ENCODE data around the gene CCDC90B. TPM values are rescaled to one million over a fixed set of nuclear protein-coding genes. Genes with fewer than 3 reads are reported as not detected.
A peak's percentile ranks its signal among the peaks of the same experiment; 100 is the strongest.

The CCDC90B gene
- total and polyA plus RNA-seq, 2 of the 8 experiments (the other 6 are each of a cell fraction or from before 2014, with no cell fraction given): 21.8 to 54.5 TPM

DNA sequence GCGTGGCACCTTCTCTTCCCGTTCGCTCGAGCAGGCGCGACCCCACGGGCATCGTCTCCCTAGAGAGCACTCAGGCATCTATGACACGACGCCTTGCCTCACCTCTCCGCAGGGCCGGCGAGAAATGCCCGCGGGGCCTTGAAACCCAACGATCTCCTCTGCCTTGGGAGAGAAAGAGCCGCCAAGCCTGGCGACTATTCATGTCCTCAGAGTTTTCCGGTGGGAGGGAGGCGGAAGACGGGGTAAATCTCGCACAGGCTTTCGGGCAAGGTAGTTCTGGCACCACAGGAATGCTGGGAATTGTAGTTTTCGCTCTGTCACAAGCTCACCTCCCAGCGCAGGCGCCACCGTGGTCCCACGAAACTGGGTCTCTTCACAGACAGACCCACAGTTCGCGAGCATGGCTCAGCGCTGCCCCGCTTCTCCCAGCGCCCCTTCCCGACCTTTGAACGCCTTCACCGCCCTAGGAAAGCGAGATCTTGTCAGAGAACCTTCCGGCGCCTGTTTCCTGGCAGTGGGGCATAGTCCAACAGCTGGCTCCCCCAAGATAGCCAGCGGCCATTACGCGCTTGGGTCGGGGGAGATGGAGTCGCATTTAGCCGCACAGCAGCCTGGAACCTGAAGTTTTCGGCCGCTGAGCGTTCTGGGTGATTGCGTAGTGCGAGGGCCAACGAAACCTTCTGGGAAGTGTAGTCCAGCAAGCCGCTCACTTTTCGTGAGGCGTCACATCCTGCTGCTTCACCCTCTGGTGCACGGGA, at the start of gene CCDC90B (continued):
- TF ChIP-seq SP4 (IDR thresholded peaks at IDR 0.05; ENCODE audit: low read length): peak; percentile 75; the same call in 1 of the 2 replicates
- TF ChIP-seq HDAC6 (IDR thresholded peaks at IDR 0.05; ENCODE audit: low read depth, low read length): no peak
- peak; percentile 90 for TF ChIP-seq TAF1 (IDR thresholded peaks at IDR 0.05; ENCODE audit: low read depth, low read length)
- TF ChIP-seq JUN (IDR thresholded peaks at IDR 0.05; ENCODE audit: low read depth, low read length): no peak
- TF ChIP-seq, protein P1, sequence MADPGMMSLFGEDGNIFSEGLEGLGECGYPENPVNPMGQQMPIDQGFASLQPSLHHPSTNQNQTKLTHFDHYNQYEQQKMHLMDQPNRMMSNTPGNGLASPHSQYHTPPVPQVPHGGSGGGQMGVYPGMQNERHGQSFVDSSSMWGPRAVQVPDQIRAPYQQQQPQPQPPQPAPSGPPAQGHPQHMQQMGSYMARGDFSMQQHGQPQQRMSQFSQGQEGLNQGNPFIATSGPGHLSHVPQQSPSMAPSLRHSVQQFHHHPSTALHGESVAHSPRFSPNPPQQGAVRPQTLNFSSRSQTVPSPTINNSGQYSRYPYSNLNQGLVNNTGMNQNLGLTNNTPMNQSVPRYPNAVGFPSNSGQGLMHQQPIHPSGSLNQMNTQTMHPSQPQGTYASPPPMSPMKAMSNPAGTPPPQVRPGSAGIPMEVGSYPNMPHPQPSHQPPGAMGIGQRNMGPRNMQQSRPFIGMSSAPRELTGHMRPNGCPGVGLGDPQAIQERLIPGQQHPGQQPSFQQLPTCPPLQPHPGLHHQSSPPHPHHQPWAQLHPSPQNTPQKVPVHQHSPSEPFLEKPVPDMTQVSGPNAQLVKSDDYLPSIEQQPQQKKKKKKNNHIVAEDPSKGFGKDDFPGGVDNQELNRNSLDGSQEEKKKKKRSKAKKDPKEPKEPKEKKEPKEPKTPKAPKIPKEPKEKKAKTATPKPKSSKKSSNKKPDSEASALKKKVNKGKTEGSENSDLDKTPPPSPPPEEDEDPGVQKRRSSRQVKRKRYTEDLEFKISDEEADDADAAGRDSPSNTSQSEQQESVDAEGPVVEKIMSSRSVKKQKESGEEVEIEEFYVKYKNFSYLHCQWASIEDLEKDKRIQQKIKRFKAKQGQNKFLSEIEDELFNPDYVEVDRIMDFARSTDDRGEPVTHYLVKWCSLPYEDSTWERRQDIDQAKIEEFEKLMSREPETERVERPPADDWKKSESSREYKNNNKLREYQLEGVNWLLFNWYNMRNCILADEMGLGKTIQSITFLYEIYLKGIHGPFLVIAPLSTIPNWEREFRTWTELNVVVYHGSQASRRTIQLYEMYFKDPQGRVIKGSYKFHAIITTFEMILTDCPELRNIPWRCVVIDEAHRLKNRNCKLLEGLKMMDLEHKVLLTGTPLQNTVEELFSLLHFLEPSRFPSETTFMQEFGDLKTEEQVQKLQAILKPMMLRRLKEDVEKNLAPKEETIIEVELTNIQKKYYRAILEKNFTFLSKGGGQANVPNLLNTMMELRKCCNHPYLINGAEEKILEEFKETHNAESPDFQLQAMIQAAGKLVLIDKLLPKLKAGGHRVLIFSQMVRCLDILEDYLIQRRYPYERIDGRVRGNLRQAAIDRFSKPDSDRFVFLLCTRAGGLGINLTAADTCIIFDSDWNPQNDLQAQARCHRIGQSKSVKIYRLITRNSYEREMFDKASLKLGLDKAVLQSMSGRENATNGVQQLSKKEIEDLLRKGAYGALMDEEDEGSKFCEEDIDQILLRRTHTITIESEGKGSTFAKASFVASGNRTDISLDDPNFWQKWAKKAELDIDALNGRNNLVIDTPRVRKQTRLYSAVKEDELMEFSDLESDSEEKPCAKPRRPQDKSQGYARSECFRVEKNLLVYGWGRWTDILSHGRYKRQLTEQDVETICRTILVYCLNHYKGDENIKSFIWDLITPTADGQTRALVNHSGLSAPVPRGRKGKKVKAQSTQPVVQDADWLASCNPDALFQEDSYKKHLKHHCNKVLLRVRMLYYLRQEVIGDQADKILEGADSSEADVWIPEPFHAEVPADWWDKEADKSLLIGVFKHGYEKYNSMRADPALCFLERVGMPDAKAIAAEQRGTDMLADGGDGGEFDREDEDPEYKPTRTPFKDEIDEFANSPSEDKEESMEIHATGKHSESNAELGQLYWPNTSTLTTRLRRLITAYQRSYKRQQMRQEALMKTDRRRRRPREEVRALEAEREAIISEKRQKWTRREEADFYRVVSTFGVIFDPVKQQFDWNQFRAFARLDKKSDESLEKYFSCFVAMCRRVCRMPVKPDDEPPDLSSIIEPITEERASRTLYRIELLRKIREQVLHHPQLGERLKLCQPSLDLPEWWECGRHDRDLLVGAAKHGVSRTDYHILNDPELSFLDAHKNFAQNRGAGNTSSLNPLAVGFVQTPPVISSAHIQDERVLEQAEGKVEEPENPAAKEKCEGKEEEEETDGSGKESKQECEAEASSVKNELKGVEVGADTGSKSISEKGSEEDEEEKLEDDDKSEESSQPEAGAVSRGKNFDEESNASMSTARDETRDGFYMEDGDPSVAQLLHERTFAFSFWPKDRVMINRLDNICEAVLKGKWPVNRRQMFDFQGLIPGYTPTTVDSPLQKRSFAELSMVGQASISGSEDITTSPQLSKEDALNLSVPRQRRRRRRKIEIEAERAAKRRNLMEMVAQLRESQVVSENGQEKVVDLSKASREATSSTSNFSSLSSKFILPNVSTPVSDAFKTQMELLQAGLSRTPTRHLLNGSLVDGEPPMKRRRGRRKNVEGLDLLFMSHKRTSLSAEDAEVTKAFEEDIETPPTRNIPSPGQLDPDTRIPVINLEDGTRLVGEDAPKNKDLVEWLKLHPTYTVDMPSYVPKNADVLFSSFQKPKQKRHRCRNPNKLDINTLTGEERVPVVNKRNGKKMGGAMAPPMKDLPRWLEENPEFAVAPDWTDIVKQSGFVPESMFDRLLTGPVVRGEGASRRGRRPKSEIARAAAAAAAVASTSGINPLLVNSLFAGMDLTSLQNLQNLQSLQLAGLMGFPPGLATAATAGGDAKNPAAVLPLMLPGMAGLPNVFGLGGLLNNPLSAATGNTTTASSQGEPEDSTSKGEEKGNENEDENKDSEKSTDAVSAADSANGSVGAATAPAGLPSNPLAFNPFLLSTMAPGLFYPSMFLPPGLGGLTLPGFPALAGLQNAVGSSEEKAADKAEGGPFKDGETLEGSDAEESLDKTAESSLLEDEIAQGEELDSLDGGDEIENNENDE (IDR thresholded peaks at IDR 0.05; ENCODE audit: insufficient replicate concordance, low read length): no peak
- TF ChIP-seq, protein P2, sequence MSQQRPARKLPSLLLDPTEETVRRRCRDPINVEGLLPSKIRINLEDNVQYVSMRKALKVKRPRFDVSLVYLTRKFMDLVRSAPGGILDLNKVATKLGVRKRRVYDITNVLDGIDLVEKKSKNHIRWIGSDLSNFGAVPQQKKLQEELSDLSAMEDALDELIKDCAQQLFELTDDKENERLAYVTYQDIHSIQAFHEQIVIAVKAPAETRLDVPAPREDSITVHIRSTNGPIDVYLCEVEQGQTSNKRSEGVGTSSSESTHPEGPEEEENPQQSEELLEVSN (IDR thresholded peaks at IDR 0.05): no peak
- TF ChIP-seq YY1 (IDR thresholded peaks at IDR 0.05; ENCODE audit: low read depth, low read length): peak; percentile 98
- peak; percentile 83 for TF ChIP-seq ATF2 (IDR thresholded peaks at IDR 0.05; ENCODE audit: low read length)

Measured in H1 (cell line).